Fibroblast of lung (primary cell): Measurements from ENCODE around the gene RAB20. TPM values are rescaled to one million over a fixed set of nuclear protein-coding genes. Genes with fewer than 3 reads are reported as not detected.
A peak's percentile ranks its signal among the peaks of the same experiment; 100 is the strongest.

ENCODE experiments used
- DNase-seq, 2 donors: peaks; one replicate each; pipeline versions ENCODE4 v3.0.0 to v3.0.0-alpha.2; 2010; ENCODE audit warnings: low read depth in 2 of 2
- H2AFZ ChIP-seq: 2 replicates; pipeline ENCODE4 v1.5.1; 2012; ENCODE audit warnings: low read length, control low read depth, inconsistent platforms
- H3K27ac ChIP-seq: 2 replicates; pipeline ENCODE4 v1.5.1; 2011; ENCODE audit warnings: low read length, control low read depth; ENCODE audit not compliant: insufficient read depth
- H3K27me3 ChIP-seq: 2 replicates; pipeline ENCODE4 v1.5.1; 2011; ENCODE audit warnings: mild to moderate bottlenecking, low read length; ENCODE audit not compliant: control insufficient read depth, insufficient read depth
- H3K36me3 ChIP-seq: 2 replicates; pipeline ENCODE4 v1.5.1; 2011; ENCODE audit warnings: low read length; ENCODE audit not compliant: control insufficient read depth, insufficient read depth
- H3K4me1 ChIP-seq: 2 replicates; pipeline ENCODE4 v1.5.1; 2011; ENCODE audit warnings: low read length; ENCODE audit not compliant: control insufficient read depth, insufficient read depth; ENCODE audit errors: extremely low read depth
- H3K4me2 ChIP-seq: 2 replicates; pipeline ENCODE4 v1.5.1; 2011; ENCODE audit warnings: low read length, control low read depth; ENCODE audit not compliant: insufficient read depth; ENCODE audit errors: extremely low read depth
- H3K4me3 ChIP-seq, 4 experiments: fragments of 200-600 bp in 1 of 4; sonication (generic) in 1 of 4; replicated peaks in 1 of 4; 2 replicates each; pipeline ENCODE4 v1.5.1; 2011 to 2016; ENCODE audit warnings: low read length in 4 of 4, low read depth in 3 of 4, mild to moderate bottlenecking in 3 of 4, control low read depth in 2 of 4, inconsistent platforms in 1 of 4, mixed read lengths in 1 of 4; ENCODE audit not compliant: insufficient read depth in 1 of 4; ENCODE audit errors: control extremely low read depth in 1 of 4
- H3K79me2 ChIP-seq: 2 replicates; pipeline ENCODE4 v1.5.1; 2012; ENCODE audit warnings: mild to moderate bottlenecking, low read length, inconsistent platforms; ENCODE audit not compliant: control insufficient read depth, insufficient read depth
- H3K9ac ChIP-seq: 2 replicates; pipeline ENCODE4 v1.5.1; 2011; ENCODE audit warnings: mild to moderate bottlenecking, low read length, control low read depth; ENCODE audit not compliant: insufficient read depth
- H3K9me3 ChIP-seq: 2 replicates; pipeline ENCODE4 v1.5.1; 2012; ENCODE audit warnings: low read depth, low read length; ENCODE audit not compliant: control insufficient read depth, insufficient read depth
- H4K20me1 ChIP-seq: 2 replicates; pipeline ENCODE4 v1.5.1; 2011; ENCODE audit warnings: low read length; ENCODE audit not compliant: control insufficient read depth, insufficient read depth; ENCODE audit errors: extremely low read depth
- CTCF ChIP-seq, 2 donors: IDR thresholded peaks in 1 of 2; conservative IDR thresholded peaks in 1 of 2; 1 replicate in 1 of 2; 2 replicates in 1 of 2; pipeline ENCODE4 v1.5.1; 2011 to 2012; ENCODE audit warnings: low read length in 2 of 2, control low read depth in 1 of 2, inconsistent platforms in 1 of 2, low read depth in 1 of 2, mild to moderate bottlenecking in 1 of 2
- EZH2 ChIP-seq: IDR thresholded peaks from 2 replicates; pipeline ENCODE4 v1.5.1; 2012; ENCODE audit warnings: low read length, control low read depth, mild to moderate bottlenecking; ENCODE audit errors: missing control alignments
- polyA plus RNA-seq, 2 donors: library from polyadenylated mRNA; depleted of rRNA in 1 of 2; stranded (reverse) in 1 of 2; unstranded in 1 of 2; fragments of >200 nt; gene quantifications; 2 replicates each; pipeline ENCODE4 v1.2.1, GENCODE V29; 2011 to 2012; ENCODE audit warnings: missing spikeins in 1 of 2
- total RNA-seq: library from RNA; depleted of rRNA; stranded (reverse); fragments of >200 nt; gene quantifications from 2 replicates; pipeline ENCODE4 v1.2.1, GENCODE V29; 2014

Gene RAB20
- total and polyA plus RNA-seq, 2 donors (not counting 1 experiment from before 2014, with no cell fraction given): 3.5 to 4.3 TPM

DNA sequence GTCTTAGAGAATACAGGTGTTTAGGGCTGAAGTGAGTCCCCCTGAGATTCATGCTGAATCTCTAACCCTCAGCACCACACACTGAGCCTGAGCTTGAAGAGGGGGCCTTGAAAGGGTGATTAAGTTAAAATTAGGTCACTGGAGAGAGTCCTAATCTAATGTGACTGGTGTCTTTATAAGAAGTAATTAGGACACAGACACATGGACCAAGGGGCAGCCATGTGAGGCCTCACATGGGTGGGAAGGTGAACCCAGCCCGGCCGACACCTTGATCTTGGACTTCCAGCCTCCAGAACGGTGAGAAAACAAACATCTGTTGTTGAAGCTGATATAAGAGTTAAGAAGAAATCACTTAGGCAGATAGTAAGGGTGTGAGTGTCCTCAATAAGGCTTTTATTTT is 7.1 kb upstream of the RAB20 start:
- Histone ChIP-seq H3K9me3 (no peaks in the 10 kb centered on the region), H3K9ac (no peak overlapping the region), H4K20me1 (no peaks in the 10 kb centered on the region), H3K79me2 (no peaks in the 10 kb centered on the region), H3K27me3 (peaks cover 18% of the 10 kb centered on the region), H3K4me3 (no peak overlapping the region), H3K36me3 (no peaks in the 10 kb centered on the region), H2AFZ (no peak overlapping the region), H3K4me2 (no peak overlapping the region), H3K4me1 (no peaks in the 10 kb centered on the region), H3K27ac (no peak overlapping the region)
- DNase-seq: no peak
- TF ChIP-seq EZH2 (no peak), CTCF (conservative IDR thresholded peaks at IDR 0.05 in 1 of 2, IDR thresholded peaks at IDR 0.05 in 1 of 2; ENCODE audit: low read depth in 1 of 2, low read length in 2 of 2) (no peak)

GRCh38 chr13:110566171-110566570 is 4.6 kb upstream of the RAB20 start:
- Histone ChIP-seq H3K4me1 (peaks cover 3% of the 10 kb centered on the region), H3K36me3 (no peaks in the 10 kb centered on the region), H3K79me2 (no peaks in the 10 kb centered on the region), H3K27ac (no peak overlapping the region), H3K4me2 (no peak overlapping the region), H4K20me1 (no peaks in the 10 kb centered on the region), H3K4me3 (no peak overlapping the region), H3K9ac (no peak overlapping the region), H2AFZ (no peak overlapping the region), H3K27me3 (peaks cover 2% of the 10 kb centered on the region), H3K9me3 (no peaks in the 10 kb centered on the region)
- TF ChIP-seq EZH2 (no peak), CTCF (conservative IDR thresholded peaks at IDR 0.05 in 1 of 2, IDR thresholded peaks at IDR 0.05 in 1 of 2; ENCODE audit: low read depth in 1 of 2, low read length in 2 of 2) (no peak)
- no peak for DNase-seq

DNA sequence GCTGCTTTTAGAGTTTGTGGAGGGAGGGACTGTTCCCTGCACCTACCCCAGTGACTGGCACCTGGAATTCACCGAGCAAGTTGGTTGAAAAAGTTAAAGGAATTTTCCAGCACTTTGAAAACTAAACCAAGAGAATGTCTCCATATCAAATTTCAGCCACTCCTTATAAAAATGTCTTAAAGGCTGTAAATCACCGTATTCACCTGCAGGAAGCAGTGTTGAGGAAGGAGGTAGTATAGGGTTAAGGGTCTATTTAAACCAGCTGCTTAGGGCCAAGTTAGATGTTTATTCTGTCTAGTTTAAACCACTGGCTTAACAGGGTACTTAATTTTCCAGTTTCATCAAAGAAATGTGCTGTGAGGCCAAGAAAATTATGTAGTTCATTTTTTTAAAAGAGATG is 3.8 kb upstream of the RAB20 start:
- no peak overlapping the region for H3K4me3 ChIP-seq
- H3K36me3 ChIP-seq: no peaks in the 10 kb centered on the region
- no peak overlapping the region for H3K4me2 ChIP-seq
- no peaks in the 10 kb centered on the region for H3K9me3 ChIP-seq
- H3K27me3 ChIP-seq: peaks cover 2% of the 10 kb centered on the region
- no peak overlapping the region for H3K9ac ChIP-seq
- H3K4me1 ChIP-seq: peaks cover 3% of the 10 kb centered on the region
- no peak for DNase-seq
- no peaks in the 10 kb centered on the region for H4K20me1 ChIP-seq
- TF ChIP-seq EZH2 (no peak), CTCF (conservative IDR thresholded peaks at IDR 0.05 in 1 of 2, IDR thresholded peaks at IDR 0.05 in 1 of 2; ENCODE audit: low read depth in 1 of 2, low read length in 2 of 2) (peak in 1 of 2 donors; percentile 9)
- no peak overlapping the region for H2AFZ ChIP-seq
- no peaks in the 10 kb centered on the region for H3K79me2 ChIP-seq
- H3K27ac ChIP-seq: no peak overlapping the region
